ENCODE data around the gene CEP85L.

Gene CEP85L

GRCh38 chr6:118579786-118580185 is 71.6 kb downstream of the CEP85L start:
- DNase-seq (ENCODE audit: low read depth, low spot score) = no peak

GRCh38 chr6:118578617-118579016 is 72.8 kb downstream of the CEP85L start:
- DNase-seq (ENCODE audit: low read depth, low spot score) = no peak

GRCh38 chr6:118577972-118578371 is 73.4 kb downstream of the CEP85L start:
- no peak for DNase-seq (ENCODE audit: low read depth, low spot score)

- no peak for DNase-seq (ENCODE audit: low read depth, low spot score)
Observed at GRCh38 chr6:118574051-118574865, 77.1 kb downstream of the CEP85L start.

GRCh38 chr6:118571121-118571520 is 80.3 kb downstream of the CEP85L start:
- DNase-seq (ENCODE audit: low read depth, low spot score) = no peak

- no peak for DNase-seq (ENCODE audit: low read depth, low spot score)
Observed at GRCh38 chr6:118569498-118569897, 81.9 kb downstream of the CEP85L start.

GRCh38 chr6:118567974-118568373 is 83.4 kb downstream of the CEP85L start:
- DNase-seq (ENCODE audit: low read depth, low spot score) = no peak

- no peak for DNase-seq (ENCODE audit: low read depth, low spot score)
Observed at GRCh38 chr6:118565311-118565960, 86.0 kb downstream of the CEP85L start.

GRCh38 chr6:118562959-118563358 is 88.4 kb downstream of the CEP85L start:
- DNase-seq (ENCODE audit: low read depth, low spot score) = no peak

- DNase-seq (ENCODE audit: low read depth, low spot score) = no peak
Observed at GRCh38 chr6:118562248-118562647, 89.1 kb downstream of the CEP85L start.

GRCh38 chr6:118559659-118560058 is 91.7 kb downstream of the CEP85L start:
- no peak for DNase-seq (ENCODE audit: low read depth, low spot score)

- DNase-seq (ENCODE audit: low read depth, low spot score) = no peak
Observed at GRCh38 chr6:118558464-118559217, 92.8 kb downstream of the CEP85L start.

GRCh38 chr6:118554698-118555097 is 96.7 kb downstream of the CEP85L start:
- no peak for DNase-seq (ENCODE audit: low read depth, low spot score)

- no peak for DNase-seq (ENCODE audit: low read depth, low spot score)
Observed at GRCh38 chr6:118553132-118553531, 98.3 kb downstream of the CEP85L start.

GRCh38 chr6:118551063-118552053 is 100.0 kb downstream of the CEP85L start:
- no peak for DNase-seq (ENCODE audit: low read depth, low spot score)

- DNase-seq (ENCODE audit: low read depth, low spot score) = no peak
Observed at GRCh38 chr6:118548613-118549012, 102.8 kb downstream of the CEP85L start.

GRCh38 chr6:118548136-118548535 is 103.3 kb downstream of the CEP85L start, which contains the start of gene PLN:
PLN (plus strand) TSS chr6:118548296; CDS start chr6:118558922, 10,626 bp downstream.
- no peak for DNase-seq (ENCODE audit: low read depth, low spot score)

GRCh38 chr6:118546880-118547218 is 104.5 kb downstream of the CEP85L start:
- DNase-seq (ENCODE audit: low read depth, low spot score) = no peak

GRCh38 chr6:118546164-118546879 is 105.1 kb downstream of the CEP85L start:
- DNase-seq (ENCODE audit: low read depth, low spot score) = no peak

- no peak for DNase-seq (ENCODE audit: low read depth, low spot score)
Observed at GRCh38 chr6:118544105-118544504, 107.3 kb downstream of the CEP85L start.

Data from iPS DF 19.7 (cell line).